Esophagus muscularis mucosa (tissue), 4 donors: ENCODE data around the gene MRC2. TPM values are rescaled to one million over a fixed set of nuclear protein-coding genes. Genes with fewer than 3 reads are reported as not detected.

Source experiments
- DNase-seq: peaks from one replicate; pipeline ENCODE4 v3.0.0-alpha.2; 2017; ENCODE audit errors: extremely low spot score
- H3K27ac ChIP-seq, 4 donors: fragments of 200-600 bp; sonication (generic); replicated peaks in 1 of 4; 1 replicate in 3 of 4; 2 replicates in 1 of 4; pipeline ENCODE4 v1.5.1; 2016 to 2019; ENCODE audit warnings: mild to moderate bottlenecking in 1 of 4
- H3K27me3 ChIP-seq, 4 donors: fragments of 200-600 bp; sonication (generic); one replicate each; pipeline versions ENCODE4 v1.5.1 to v1.6.0; 2016 to 2019
- H3K36me3 ChIP-seq, 4 donors: fragments of 200-600 bp; sonication (generic); one replicate each; pipeline ENCODE4 v1.5.1; 2016 to 2019
- H3K4me1 ChIP-seq, 4 donors: fragments of 200-600 bp; sonication (generic); one replicate each; pipeline ENCODE4 v1.5.1; 2016 to 2019
- H3K4me3 ChIP-seq, 4 donors: fragments of 200-600 bp; sonication (generic); 1 replicate in 2 of 4; 2 replicates in 2 of 4; pipeline ENCODE4 v1.5.1; 2016 to 2019; ENCODE audit warnings: mild to moderate bottlenecking in 4 of 4, moderate library complexity in 1 of 4
- H3K9me3 ChIP-seq, 4 donors: fragments of 200-600 bp; sonication (generic); 1 replicate in 3 of 4; 2 replicates in 1 of 4; pipeline ENCODE4 v1.5.1; 2016 to 2019
- CTCF ChIP-seq, 3 experiments: fragments of 200-600 bp in 2 of 3; fragments of 450-650 bp in 1 of 3; sonication (generic) in 2 of 3; IDR thresholded peaks; one replicate each; pipeline ENCODE4 v1.5.1; 2017 to 2019; ENCODE audit warnings: antibody characterized with exemption in 3 of 3, mild to moderate bottlenecking in 2 of 3, moderate library complexity in 1 of 3
- EP300 ChIP-seq: sonication (generic); formaldehyde crosslinking; IDR thresholded peaks from one replicate; pipeline ENCODE4 v1.6.1; 2017; ENCODE audit warnings: antibody characterized with exemption
- POLR2A ChIP-seq: fragments of 450-650 bp; IDR thresholded peaks from one replicate; pipeline ENCODE4 v1.6.1; 2017; ENCODE audit warnings: antibody characterized with exemption, moderate library complexity, mild to moderate bottlenecking, low read depth
- POLR2AphosphoS5 ChIP-seq, 2 donors: sonication (generic); formaldehyde crosslinking; IDR thresholded peaks; one replicate each; pipeline ENCODE4 v1.6.1; 2017; ENCODE audit warnings: antibody characterized with exemption in 2 of 2
- WGBS: methylation state at CpG from one replicate; pipeline ENCODE4 v1.1.5; 2018; 5-methylcytosine and 5-hydroxymethylcytosine counted together
- intact Hi-C: fragments of 100-400 bp; cut with DNase I; formaldehyde crosslinking; loops from one replicate; pipeline ENCODE4 v1.15.1; 2023
- total RNA-seq, 4 donors: library from RNA; depleted of rRNA; stranded (reverse); fragments of >200 nt; gene quantifications; one replicate each; pipeline versions ENCODE4 v1.1.0 to v1.2.1, GENCODE V29; 2016

MRC2 gene
- total RNA-seq, 4 donors from 2014 or later = 31.0 to 57.7 (median 40.4) TPM

- H3K4me1 ChIP-seq = no peaks in the 10 kb centered on the region
- H3K9me3 ChIP-seq = peaks cover 0 to 2% (median 0%) of the 10 kb centered on the region in 4 donors
- H3K4me3 ChIP-seq = no peak overlapping the region
- H3K36me3 ChIP-seq = peaks cover 0 to 11% (median 0%) of the 10 kb centered on the region in 4 donors
- WGBS = 81% methylated on average over 18 of the region's 30 CpGs
- DNase-seq = no peak
- no peak for TF ChIP-seq POLR2A
- H3K27ac ChIP-seq = no peak overlapping the region
- H3K27me3 ChIP-seq = no peaks in the 10 kb centered on the region
- intact Hi-C loops = no loop called here
Observed at GRCh38 chr17:62666061-62666800, 38.8 kb downstream of the MRC2 start.

GRCh38 chr17:62666801-62667591 is 39.5 kb downstream of the MRC2 start:
- TF ChIP-seq CTCF (IDR thresholded peaks at IDR 0.05) (no peak), POLR2A (no peak), POLR2AphosphoS5 (IDR thresholded peaks at IDR 0.05) (no peak), EP300 (no peak)
- Histone ChIP-seq H3K27ac (no peak overlapping the region), H3K9me3 (no peaks in the 10 kb centered on the region), H3K4me3 (no peak overlapping the region), H3K4me1 (peaks cover 0 to 5% (median 2%) of the 10 kb centered on the region in 4 donors), H3K36me3 (peaks cover 0 to 11% (median 0%) of the 10 kb centered on the region in 4 donors), H3K27me3 (no peaks in the 10 kb centered on the region)
- WGBS = 94% methylated on average over 14 of the region's 40 CpGs
- no peak for DNase-seq
- intact Hi-C loops = no loop called here

DNA sequence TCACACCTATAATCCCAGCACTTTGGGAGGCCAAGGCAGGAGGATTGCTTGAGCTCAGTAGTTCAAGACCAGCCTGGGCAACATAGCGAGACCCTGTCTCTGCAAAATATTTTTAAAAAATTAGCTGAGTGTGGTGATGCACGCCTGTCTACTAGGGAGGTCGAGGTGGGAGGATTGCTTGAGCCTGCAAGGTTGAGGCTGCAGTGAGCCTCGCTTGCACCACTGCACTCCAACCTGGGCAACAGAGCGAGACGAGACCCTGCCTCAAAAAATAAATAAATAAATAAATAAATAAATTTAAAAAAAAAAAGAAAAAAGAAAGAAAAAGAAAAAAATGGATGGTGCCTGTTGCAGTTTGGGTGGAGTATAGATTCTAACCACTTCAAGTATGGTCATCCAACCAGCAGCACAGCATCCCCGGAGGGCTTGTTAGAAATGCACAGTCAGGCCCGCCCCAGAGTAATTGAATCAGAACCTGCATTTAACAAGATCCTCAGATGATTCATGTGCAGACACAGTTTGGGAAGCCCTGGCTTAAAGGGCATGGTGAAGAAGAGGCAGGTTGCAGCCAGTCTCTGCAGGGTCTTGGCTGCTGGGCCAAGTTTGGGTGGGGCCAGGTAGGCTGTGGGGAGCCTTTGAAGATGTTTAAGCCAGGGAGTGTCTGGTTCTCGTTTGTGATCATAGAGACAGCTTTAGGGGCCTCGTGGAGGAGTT is 40.8 kb downstream of the MRC2 start:
- intact Hi-C loops = no loop called here
- TF ChIP-seq POLR2A (no peak), POLR2AphosphoS5 (IDR thresholded peaks at IDR 0.05) (no peak), EP300 (no peak), CTCF (IDR thresholded peaks at IDR 0.05) (no peak)
- H3K4me1 ChIP-seq = peaks cover 0 to 9% (median 4%) of the 10 kb centered on the region in 4 donors
- 79% methylated on average over 10 of the region's 10 CpGs for WGBS
- peaks cover 0 to 11% (median 0%) of the 10 kb centered on the region in 4 donors for H3K36me3 ChIP-seq
- DNase-seq = no peak
- no peak overlapping the region for H3K4me3 ChIP-seq
- no peak overlapping the region for H3K27ac ChIP-seq
- H3K9me3 ChIP-seq = no peaks in the 10 kb centered on the region
- no peaks in the 10 kb centered on the region for H3K27me3 ChIP-seq

GRCh38 chr17:62670202-62670821 is 42.8 kb downstream of the MRC2 start:
- H3K27ac ChIP-seq = no peak overlapping the region
- intact Hi-C loops = no loop called here
- H3K4me3 ChIP-seq = no peak overlapping the region
- H3K27me3 ChIP-seq = no peaks in the 10 kb centered on the region
- peaks cover 6 to 19% (median 12%) of the 10 kb centered on the region in 4 donors for H3K4me1 ChIP-seq
- no peaks in the 10 kb centered on the region for H3K9me3 ChIP-seq
- 84% methylated on average over 19 of the region's 24 CpGs for WGBS
- no peak for DNase-seq
- TF ChIP-seq CTCF (IDR thresholded peaks at IDR 0.05) = no peak
- no peak for TF ChIP-seq EP300
- TF ChIP-seq POLR2AphosphoS5 (IDR thresholded peaks at IDR 0.05) = no peak
- no peak for TF ChIP-seq POLR2A
- H3K36me3 ChIP-seq = peaks cover 0 to 11% (median 0%) of the 10 kb centered on the region in 4 donors
